Esophagus muscularis mucosa (tissue), 4 donors: ENCODE results near the gene ELMO2.

Experiments used
- CTCF ChIP-seq, 3 experiments: fragments of 200-600 bp in 2 of 3; fragments of 450-650 bp in 1 of 3; sonication (generic) in 2 of 3; IDR thresholded peaks; one replicate each; pipeline ENCODE4 v1.5.1; 2017 to 2019; ENCODE audit warnings: antibody characterized with exemption in 3 of 3, mild to moderate bottlenecking in 2 of 3, moderate library complexity in 1 of 3
- EP300 ChIP-seq: sonication (generic); formaldehyde crosslinking; IDR thresholded peaks from one replicate; pipeline ENCODE4 v1.6.1; 2017; ENCODE audit warnings: antibody characterized with exemption
- POLR2A ChIP-seq: fragments of 450-650 bp; IDR thresholded peaks from one replicate; pipeline ENCODE4 v1.6.1; 2017; ENCODE audit warnings: antibody characterized with exemption, moderate library complexity, mild to moderate bottlenecking, low read depth
- POLR2AphosphoS5 ChIP-seq, 2 donors: sonication (generic); formaldehyde crosslinking; IDR thresholded peaks; one replicate each; pipeline ENCODE4 v1.6.1; 2017; ENCODE audit warnings: antibody characterized with exemption in 2 of 2

- TF ChIP-seq POLR2A (no peak), CTCF (IDR thresholded peaks at IDR 0.05) (no peak), EP300 (no peak), POLR2AphosphoS5 (IDR thresholded peaks at IDR 0.05) (no peak)
Observed at GRCh38 chr20:46377518-46377917, 28.9 kb downstream of the ELMO2 start.
